Endodermal cell (in vitro differentiated cells): ENCODE measurements around the gene POT1. TPM values are rescaled to one million over a fixed set of nuclear protein-coding genes. Genes with fewer than 3 reads are reported as not detected.

Experiments used
- DNase-seq: peaks from one replicate; pipeline ENCODE4 v3.0.0-alpha.2; 2017
- H3K27ac ChIP-seq: 2 replicates; pipeline ENCODE4 v1.5.1; 2013; ENCODE audit warnings: mild to moderate bottlenecking, low read depth, low read length, moderate library complexity
- H3K27me3 ChIP-seq: 2 replicates; pipeline ENCODE4 v1.6.1; 2013; ENCODE audit warnings: mild to moderate bottlenecking, low read length, moderate library complexity; ENCODE audit not compliant: insufficient read depth, control insufficient read depth, poor library complexity, severe bottlenecking
- H3K36me3 ChIP-seq: 2 replicates; pipeline ENCODE4 v1.7.0; 2013; ENCODE audit warnings: mild to moderate bottlenecking, low read length, moderate library complexity; ENCODE audit not compliant: control insufficient read depth, insufficient read depth
- H3K4me1 ChIP-seq: one replicate; pipeline ENCODE4 v1.7.0; 2013; ENCODE audit warnings: low read length; ENCODE audit not compliant: control insufficient read depth, insufficient read depth
- H3K4me3 ChIP-seq: 2 replicates; pipeline ENCODE4 v1.5.1; 2013; ENCODE audit warnings: mild to moderate bottlenecking, low read length, moderate library complexity
- H3K9ac ChIP-seq: 2 replicates; pipeline ENCODE4 v1.6.1; 2013; ENCODE audit warnings: mild to moderate bottlenecking, low read length, moderate library complexity; ENCODE audit not compliant: poor library complexity, severe bottlenecking; ENCODE audit errors: extremely low read depth
- H3K9me3 ChIP-seq: 2 replicates; pipeline ENCODE4 v1.6.1; 2013; ENCODE audit warnings: mild to moderate bottlenecking, low read length, moderate library complexity; ENCODE audit not compliant: control insufficient read depth
- H3K27ac Mint-ChIP-seq: 2 replicates; pipeline ENCODE4 v1.8.0; 2020; ENCODE audit warnings: mixed read lengths
- H3K27me3 Mint-ChIP-seq: 2 replicates; pipeline ENCODE4 v1.8.0; 2021; ENCODE audit warnings: mild to moderate bottlenecking, mixed read lengths; ENCODE audit not compliant: insufficient read depth
- H3K36me3 Mint-ChIP-seq: 2 replicates; pipeline ENCODE4 v1.8.0; 2020; ENCODE audit warnings: low read depth, mixed read lengths
- H3K4me1 Mint-ChIP-seq: 2 replicates; pipeline ENCODE4 v1.8.0; 2020; ENCODE audit warnings: mixed read lengths
- H3K4me3 Mint-ChIP-seq: 2 replicates; pipeline ENCODE4 v1.8.0; 2020; ENCODE audit warnings: mild to moderate bottlenecking, moderate library complexity, mixed read lengths
- H3K9me3 Mint-ChIP-seq: 2 replicates; pipeline ENCODE4 v1.8.0; 2020; ENCODE audit warnings: mild to moderate bottlenecking, mixed read lengths
- WGBS, 2 experiments: methylation state at CpG; one replicate each; pipeline versions ENCODE4 v1.1.5 to v1.1.7; 2013; ENCODE audit warnings: missing lambda C conversion rate in 2 of 2, mixed read lengths in 1 of 2; ENCODE audit not compliant: insufficient coverage in 1 of 2, insufficient read length in 1 of 2; 5-methylcytosine and 5-hydroxymethylcytosine counted together
- total RNA-seq, 2 donors: library from RNA; stranded (reverse); fragmentation: NEBNext Ultra II Directional in 1 of 2; extraction: Animal tissue kit (Norgen Biotek cat#: 25700) in 1 of 2; gene quantifications; 2 replicates in 1 of 2; 3 replicates in 1 of 2; pipeline ENCODE4 v1.2.1, GENCODE V29; 2021
- TF ChIP-seq, protein P1 (sequence below): fragments of 200-600 bp; sonication (generic); conservative IDR thresholded peaks from 2 replicates; pipeline ENCODE4 v1.5.0; 2021; ENCODE audit warnings: antibody characterized with exemption, mild to moderate bottlenecking

The POT1 gene
- total RNA-seq, 2 donors from 2014 or later = 31.2 to 41.8 TPM

GRCh38 chr7:124818807-124819206 is 110.8 kb downstream of the POT1 start:
- no peak overlapping the region for H3K27ac Mint-ChIP-seq
- H3K4me3 ChIP-seq = no peak overlapping the region
- peaks cover 10% of the 10 kb centered on the region for H3K36me3 Mint-ChIP-seq
- TF ChIP-seq, protein P1, sequence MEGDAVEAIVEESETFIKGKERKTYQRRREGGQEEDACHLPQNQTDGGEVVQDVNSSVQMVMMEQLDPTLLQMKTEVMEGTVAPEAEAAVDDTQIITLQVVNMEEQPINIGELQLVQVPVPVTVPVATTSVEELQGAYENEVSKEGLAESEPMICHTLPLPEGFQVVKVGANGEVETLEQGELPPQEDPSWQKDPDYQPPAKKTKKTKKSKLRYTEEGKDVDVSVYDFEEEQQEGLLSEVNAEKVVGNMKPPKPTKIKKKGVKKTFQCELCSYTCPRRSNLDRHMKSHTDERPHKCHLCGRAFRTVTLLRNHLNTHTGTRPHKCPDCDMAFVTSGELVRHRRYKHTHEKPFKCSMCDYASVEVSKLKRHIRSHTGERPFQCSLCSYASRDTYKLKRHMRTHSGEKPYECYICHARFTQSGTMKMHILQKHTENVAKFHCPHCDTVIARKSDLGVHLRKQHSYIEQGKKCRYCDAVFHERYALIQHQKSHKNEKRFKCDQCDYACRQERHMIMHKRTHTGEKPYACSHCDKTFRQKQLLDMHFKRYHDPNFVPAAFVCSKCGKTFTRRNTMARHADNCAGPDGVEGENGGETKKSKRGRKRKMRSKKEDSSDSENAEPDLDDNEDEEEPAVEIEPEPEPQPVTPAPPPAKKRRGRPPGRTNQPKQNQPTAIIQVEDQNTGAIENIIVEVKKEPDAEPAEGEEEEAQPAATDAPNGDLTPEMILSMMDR = no peak
- no peaks in the 10 kb centered on the region for H3K27me3 ChIP-seq
- no peak overlapping the region for H3K4me3 Mint-ChIP-seq
- peaks cover 8% of the 10 kb centered on the region for H3K9me3 Mint-ChIP-seq
- peaks cover 7% of the 10 kb centered on the region for H3K4me1 Mint-ChIP-seq
- H3K27ac ChIP-seq = no peak overlapping the region
- WGBS, 2 experiments = 93 to 95% methylated on average over 3 to 5 of the region's 5 CpGs
- no peaks in the 10 kb centered on the region for H3K9me3 ChIP-seq
- H3K9ac ChIP-seq = no peak overlapping the region
- no peak for DNase-seq
- no peaks in the 10 kb centered on the region for H3K4me1 ChIP-seq
- H3K36me3 ChIP-seq = peaks cover 8% of the 10 kb centered on the region
- no peaks in the 10 kb centered on the region for H3K27me3 Mint-ChIP-seq

DNA sequence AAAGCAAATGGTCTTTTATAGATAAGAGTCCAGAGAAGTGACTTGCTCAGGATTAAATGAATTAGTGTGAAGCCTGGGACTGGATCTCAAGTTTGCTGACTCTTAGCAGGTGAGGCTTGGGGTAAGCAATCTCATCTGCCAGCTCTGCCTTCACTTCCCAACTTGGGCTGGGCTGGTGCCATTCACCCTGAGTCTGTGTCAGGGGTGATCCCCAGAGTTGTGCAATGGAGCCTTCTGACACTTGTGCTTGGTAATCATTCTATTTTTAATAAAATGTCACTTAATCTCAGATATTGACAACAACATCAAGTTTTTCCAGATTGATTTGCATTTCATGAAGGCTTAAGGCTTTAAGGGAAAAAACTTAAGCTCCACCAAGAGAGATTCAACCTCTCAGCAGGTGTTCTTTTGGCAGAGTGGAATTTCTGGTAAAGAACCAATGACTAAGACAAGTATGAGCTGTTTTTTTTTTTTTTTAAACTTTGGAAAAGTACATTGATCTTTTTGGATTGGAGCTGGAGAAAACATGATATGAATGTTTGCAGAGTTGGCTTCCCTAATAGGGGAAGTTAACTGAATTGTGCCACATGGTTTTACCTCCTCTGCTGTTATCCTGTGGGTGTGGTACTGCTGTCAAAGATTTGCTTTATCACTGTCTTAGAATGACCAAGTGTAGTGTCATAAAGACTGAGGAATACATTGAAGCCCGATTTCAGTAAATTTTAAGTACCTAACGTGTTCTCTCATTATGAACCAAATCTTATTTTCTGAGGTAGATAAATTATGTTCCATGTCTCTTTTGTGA is 115.4 kb downstream of the POT1 start:
- TF ChIP-seq, protein P1 = no peak
- Mint-ChIP-seq H3K4me1 (peaks cover 10% of the 10 kb centered on the region), H3K27ac (no peak overlapping the region), H3K27me3 (no peaks in the 10 kb centered on the region), H3K36me3 (no peaks in the 10 kb centered on the region), H3K9me3 (peaks cover 8% of the 10 kb centered on the region), H3K4me3 (no peak overlapping the region)
- no peaks in the 10 kb centered on the region for H3K27me3 ChIP-seq
- H3K4me1 ChIP-seq = no peaks in the 10 kb centered on the region
- no peak overlapping the region for H3K4me3 ChIP-seq
- 86% methylated on average over 2 of the region's 2 CpGs; no CpG with 5 or more reads in 1 of the 2 experiments for WGBS, 2 experiments
- H3K27ac ChIP-seq = no peak overlapping the region
- no peaks in the 10 kb centered on the region for H3K36me3 ChIP-seq
- H3K9ac ChIP-seq = no peak overlapping the region
- no peaks in the 10 kb centered on the region for H3K9me3 ChIP-seq
- DNase-seq = no peak

DNA sequence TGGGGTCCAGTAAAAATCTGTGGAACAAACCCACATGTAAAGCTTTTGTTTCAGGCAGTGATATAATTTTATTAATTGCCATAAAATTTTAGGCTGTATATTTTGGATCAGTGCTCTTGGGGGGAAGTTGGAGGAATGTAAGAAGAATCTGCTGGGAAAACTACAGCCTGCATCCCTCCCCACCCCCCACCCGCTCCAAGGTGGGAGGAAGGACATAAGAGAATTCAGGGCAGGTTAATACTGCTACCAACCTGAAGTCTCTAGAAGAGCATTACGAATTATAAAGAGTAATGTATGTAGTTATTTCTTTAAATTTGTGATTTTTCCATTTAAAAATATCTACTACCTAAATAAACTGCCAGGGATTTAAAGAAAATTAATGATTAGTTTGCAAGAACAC is 116.9 kb downstream of the POT1 start:
- Mint-ChIP-seq H3K36me3 (no peaks in the 10 kb centered on the region), H3K4me3 (no peak overlapping the region), H3K27ac (no peak overlapping the region), H3K9me3 (peaks cover 3% of the 10 kb centered on the region), H3K27me3 (no peaks in the 10 kb centered on the region), H3K4me1 (peaks cover 10% of the 10 kb centered on the region)
- Histone ChIP-seq H3K4me1 (no peaks in the 10 kb centered on the region), H3K27ac (no peak overlapping the region), H3K27me3 (no peaks in the 10 kb centered on the region), H3K9me3 (no peaks in the 10 kb centered on the region), H3K9ac (no peak overlapping the region), H3K36me3 (no peaks in the 10 kb centered on the region), H3K4me3 (no peak overlapping the region)
- no CpG with 5 or more reads among the region's 2 CpGs for WGBS, 2 experiments
- no peak for DNase-seq
- TF ChIP-seq, protein P1 = no peak
